GM12873 (cell line): Measurements from ENCODE around the gene TENM3.

Experiments
- TF ChIP-seq, protein P1 (sequence below): IDR thresholded peaks from 2 replicates; pipeline ENCODE4 v1.5.1; 2012; ENCODE audit warnings: low read depth, mild to moderate bottlenecking, moderate library complexity, low read length, control low read depth; ENCODE audit not compliant: insufficient read depth; ENCODE audit errors: missing control alignments

The TENM3 gene

DNA sequence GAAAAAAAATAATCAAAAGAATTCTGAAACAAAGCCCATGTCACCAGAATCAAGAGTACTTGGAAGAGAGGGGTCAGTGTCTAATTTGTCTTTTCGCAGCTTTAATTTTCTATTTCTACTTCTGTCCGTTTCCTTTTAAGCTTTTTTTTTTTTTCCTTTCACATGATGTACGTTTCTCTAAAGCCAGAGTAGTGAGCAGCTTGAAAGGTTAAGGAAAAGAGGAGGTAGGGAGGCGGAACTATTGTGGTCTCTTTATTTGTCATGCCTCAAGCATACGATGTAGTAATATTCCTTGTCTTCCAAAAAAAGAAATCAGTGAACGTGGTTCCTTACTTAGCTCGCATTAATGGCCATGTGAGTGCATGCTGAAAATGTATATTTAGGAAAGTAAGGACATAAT, 311.5 kb downstream of the TENM3 start:
- TF ChIP-seq, protein P1, sequence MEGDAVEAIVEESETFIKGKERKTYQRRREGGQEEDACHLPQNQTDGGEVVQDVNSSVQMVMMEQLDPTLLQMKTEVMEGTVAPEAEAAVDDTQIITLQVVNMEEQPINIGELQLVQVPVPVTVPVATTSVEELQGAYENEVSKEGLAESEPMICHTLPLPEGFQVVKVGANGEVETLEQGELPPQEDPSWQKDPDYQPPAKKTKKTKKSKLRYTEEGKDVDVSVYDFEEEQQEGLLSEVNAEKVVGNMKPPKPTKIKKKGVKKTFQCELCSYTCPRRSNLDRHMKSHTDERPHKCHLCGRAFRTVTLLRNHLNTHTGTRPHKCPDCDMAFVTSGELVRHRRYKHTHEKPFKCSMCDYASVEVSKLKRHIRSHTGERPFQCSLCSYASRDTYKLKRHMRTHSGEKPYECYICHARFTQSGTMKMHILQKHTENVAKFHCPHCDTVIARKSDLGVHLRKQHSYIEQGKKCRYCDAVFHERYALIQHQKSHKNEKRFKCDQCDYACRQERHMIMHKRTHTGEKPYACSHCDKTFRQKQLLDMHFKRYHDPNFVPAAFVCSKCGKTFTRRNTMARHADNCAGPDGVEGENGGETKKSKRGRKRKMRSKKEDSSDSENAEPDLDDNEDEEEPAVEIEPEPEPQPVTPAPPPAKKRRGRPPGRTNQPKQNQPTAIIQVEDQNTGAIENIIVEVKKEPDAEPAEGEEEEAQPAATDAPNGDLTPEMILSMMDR = no peak

DNA sequence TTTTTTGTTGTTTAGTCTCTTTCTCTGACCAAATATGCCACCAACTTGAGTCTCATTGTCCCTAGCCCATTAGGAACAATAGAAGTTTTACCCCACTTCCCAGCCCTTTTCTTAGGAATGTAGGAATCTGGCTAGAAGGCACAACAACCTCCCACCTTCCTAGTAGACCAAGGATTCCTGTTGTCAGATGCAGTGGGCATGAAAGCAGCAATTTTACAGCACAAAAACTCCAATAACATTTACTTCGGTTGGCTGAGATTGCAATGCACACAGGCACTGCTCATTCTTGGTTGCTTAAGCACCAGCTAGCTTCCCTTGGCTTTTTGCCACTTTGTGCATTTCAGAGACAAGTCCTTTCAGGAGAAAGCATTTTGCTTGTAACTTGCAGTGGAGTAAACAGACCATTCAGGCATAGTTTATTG, 312.8 kb downstream of the TENM3 start:
- TF ChIP-seq, protein P1 = no peak

DNA sequence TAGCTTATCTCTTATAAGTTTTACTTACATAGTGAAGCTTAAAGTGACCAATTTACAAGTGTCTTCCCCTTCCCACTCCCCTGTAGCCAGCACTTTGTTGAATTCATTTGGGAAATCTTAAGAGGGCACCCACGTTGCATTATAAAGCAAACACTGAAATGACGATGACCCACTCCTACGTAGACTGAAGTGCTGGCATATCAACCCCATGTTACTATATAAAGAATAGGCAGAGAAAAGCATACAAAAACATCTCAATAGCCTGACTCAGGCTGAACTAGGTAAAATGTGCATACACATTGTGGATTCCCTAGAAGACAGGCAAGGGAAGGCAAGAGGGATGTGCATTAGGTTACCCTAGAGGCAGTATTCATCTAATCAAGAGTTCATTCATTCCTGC, 313.4 kb downstream of the TENM3 start:
- TF ChIP-seq, protein P1 = no peak

DNA sequence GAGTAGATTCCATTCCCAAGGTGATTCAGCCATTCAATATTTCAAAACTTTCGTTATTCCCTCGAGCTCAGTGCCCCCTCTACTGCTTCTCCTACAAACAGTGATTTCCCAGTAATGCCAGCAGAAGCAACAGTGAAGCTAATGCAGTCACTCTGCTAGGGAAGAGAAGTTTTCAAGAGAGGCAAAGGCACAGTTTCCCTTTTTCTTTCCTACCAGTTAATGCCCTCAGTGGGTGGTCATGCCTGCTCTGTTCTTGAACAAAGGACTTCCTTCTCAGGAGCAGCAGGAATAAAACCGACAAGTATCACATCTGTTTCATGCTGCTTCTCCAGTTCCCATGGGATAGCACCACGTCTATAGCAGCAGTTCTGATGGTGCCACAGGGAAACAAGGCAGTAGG, 317.2 kb downstream of the TENM3 start:
- TF ChIP-seq, protein P1 = no peak

DNA sequence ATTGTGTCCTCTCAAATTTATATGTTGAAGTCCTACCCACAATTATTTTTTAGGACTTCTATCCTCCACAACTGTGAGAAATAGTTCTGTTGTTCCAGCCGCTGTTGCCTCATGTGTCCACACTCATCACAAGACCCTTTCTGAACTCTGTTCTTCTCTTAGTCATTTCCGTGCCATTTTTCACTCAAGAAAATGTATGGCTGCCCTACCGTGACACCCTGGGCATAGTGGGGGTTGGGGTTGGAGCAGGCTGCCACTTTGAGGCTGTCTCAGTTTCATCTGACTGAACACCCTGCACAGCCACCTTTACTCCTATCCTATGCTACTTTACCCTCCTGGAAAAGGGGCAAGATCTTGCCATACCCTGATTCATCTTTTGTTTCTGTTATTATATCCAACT, 319.1 kb downstream of the TENM3 start:
- TF ChIP-seq, protein P1 = no peak

DNA sequence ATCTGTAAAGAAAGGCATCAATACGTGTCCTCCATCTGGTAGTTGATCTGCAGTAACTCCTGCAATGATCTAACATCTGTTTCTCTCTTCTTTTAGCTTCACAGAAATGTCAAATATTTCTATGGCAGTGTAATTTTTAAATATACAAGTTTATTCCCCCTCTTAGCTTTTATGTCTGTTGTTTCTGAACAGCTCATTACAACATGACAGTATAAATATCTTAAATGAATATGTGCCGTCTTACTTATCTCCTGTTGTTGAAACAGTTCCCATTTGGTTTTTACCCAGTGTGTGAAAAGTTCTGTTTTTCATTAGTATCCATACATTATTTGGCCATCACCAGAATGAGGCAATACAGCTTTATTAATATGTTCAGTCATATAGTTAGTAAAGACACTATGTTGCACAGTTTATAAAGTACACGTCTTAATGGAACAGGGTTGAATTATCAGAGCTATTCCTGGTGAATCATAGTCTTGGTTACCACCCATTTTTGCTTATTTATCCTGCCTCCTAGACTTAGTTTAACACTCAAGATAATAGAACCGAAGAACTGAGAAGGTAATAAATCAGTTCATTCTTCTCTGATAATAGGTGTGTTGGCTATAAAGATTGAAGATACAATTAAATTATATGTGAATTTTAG, 321.6 kb downstream of the TENM3 start:
- TF ChIP-seq, protein P1 = no peak

DNA sequence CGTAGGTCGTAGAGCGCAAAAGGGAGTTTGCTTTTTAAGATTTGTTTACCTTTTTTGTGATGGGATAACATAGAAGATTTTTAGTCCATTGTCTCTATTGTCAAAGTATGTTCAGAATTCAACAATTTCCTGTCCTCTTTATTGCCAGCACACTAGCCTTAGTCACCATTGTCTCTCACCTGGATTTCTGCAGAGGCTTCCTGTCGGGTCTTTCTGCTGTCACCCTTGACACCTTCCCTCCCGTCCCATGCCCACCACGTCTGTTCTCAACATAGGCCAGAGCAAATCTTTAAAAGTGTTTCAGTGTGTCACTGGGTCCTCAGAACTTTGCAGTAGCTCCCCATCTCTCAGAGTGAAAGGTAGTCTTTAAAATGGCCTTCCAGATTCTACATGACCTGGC, 323.9 kb downstream of the TENM3 start:
- TF ChIP-seq, protein P1 = no peak
